ENCODE data around the gene TAF10. TPM values are rescaled to one million over a fixed set of nuclear protein-coding genes. Genes with fewer than 3 reads are reported as not detected.

TAF10 gene
- total and polyA plus RNA-seq, 4 donors, result 10.5 to 58.1 (median 31.5) TPM

DNA sequence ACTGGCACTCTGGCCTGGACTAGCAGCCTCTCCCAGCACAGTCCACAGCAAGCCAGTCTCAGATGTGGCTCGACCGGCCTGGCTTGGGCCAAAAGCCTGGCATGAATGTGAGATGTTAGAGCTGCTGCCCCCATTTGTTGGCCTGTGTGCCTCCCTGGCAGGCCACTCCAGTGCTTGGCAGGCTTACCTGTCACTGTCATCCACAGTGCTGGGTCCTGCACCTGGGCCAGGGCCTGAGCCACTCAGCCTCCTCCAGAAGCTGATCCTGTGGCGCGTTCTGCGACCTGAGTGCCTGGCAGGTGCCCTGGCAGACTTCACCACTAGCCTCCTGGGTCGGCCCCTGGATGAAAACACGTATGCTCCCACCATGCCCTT lies 44.7 kb downstream of the TAF10 start (continued):
- TF ChIP-seq, protein P1, sequence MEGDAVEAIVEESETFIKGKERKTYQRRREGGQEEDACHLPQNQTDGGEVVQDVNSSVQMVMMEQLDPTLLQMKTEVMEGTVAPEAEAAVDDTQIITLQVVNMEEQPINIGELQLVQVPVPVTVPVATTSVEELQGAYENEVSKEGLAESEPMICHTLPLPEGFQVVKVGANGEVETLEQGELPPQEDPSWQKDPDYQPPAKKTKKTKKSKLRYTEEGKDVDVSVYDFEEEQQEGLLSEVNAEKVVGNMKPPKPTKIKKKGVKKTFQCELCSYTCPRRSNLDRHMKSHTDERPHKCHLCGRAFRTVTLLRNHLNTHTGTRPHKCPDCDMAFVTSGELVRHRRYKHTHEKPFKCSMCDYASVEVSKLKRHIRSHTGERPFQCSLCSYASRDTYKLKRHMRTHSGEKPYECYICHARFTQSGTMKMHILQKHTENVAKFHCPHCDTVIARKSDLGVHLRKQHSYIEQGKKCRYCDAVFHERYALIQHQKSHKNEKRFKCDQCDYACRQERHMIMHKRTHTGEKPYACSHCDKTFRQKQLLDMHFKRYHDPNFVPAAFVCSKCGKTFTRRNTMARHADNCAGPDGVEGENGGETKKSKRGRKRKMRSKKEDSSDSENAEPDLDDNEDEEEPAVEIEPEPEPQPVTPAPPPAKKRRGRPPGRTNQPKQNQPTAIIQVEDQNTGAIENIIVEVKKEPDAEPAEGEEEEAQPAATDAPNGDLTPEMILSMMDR (IDR thresholded peaks at IDR 0.05; ENCODE audit: low read depth, low read length, missing input control), result no peak
- TF ChIP-seq, protein P2, sequence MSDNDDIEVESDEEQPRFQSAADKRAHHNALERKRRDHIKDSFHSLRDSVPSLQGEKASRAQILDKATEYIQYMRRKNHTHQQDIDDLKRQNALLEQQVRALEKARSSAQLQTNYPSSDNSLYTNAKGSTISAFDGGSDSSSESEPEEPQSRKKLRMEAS (IDR thresholded peaks at IDR 0.05), result no peak
- TF ChIP-seq NR2F2 (IDR thresholded peaks at IDR 0.05) (no peak), EGR1 (IDR thresholded peaks at IDR 0.05; ENCODE audit: low read depth in 2 of 2) (no peak)

DNA sequence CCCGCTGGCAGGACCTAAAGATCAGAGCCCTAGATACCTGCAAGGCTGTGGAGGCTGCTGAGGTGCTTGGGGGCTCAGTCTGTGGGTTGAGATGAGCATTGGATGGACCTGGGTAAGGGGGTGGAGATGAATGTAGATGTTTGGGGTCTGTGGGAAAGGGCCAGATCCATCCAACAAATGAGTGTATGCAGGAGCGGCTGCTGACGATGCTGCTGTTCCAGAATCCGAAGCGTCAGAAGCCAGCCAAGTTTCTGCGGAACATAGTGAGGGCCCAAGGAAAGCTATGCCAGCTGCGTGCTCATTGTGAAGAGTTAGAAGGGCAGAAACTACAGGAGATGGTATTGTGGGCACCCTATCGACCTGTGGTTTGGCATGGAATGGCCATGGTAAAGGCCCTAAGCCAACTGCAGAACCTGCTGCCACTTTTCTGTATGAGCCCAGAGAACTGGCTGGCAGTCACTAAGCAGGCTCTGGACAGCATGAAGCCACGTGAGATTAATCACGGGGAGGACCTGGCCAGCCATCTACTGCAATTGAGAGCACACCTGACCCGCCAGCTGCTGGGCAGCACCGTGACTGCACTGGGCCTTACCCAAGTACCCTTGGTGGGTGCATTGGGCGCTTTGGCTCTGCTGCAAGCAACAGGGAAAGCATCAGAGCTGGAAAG lies 45.2 kb downstream of the TAF10 start:
- 60% methylated on average over 13 of the region's 13 CpGs for WGBS

DNA sequence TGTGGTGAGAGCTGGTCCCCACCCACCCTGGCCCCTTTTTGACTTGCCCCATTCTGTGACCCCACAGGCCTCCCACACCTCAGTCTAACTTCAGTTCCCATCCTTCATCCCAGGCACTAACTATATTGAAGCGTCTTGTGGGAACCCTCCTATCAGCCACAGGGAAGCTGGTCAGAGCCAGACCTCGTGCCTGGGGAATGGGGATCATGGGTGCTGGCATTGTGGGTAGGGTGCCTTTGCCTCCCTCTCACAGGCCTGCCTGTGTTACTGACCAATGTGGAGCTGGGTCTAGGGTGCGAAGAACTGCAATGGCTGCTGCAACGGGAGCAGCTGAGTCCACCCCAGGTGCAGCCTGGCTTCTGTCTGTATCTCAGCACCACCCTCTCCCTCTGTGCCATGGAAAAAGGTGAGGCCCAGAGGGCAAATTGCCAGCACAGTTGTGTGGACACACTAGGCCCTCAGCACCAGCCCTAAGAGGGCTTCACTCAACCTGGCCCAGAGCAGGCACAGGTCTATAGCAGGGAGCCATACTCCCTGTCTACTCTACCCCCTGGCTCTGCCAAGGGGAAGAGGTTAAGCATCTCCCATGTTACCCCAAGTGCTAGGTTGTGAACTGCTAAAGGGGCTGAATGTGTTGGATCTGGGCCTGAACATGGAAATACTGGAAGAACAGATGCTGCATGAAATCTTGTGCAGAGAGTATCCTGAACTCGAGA lies 45.9 kb downstream of the TAF10 start:
- 96% methylated on average over 5 of the region's 5 CpGs for WGBS
- H3K4me1 ChIP-seq (ENCODE audit: control insufficient read depth in 4 of 4, insufficient read depth in 4 of 4, low read length in 3 of 4), result peaks cover 3 to 30% (median 26%) of the 10 kb centered on the region in 4 donors
- H3K9me3 ChIP-seq (ENCODE audit: control insufficient read depth in 4 of 4, low read length in 3 of 4), result no peaks in the 10 kb centered on the region
- DNase-seq (ENCODE audit: low spot score), result no peak
- no peak overlapping the region for H3K27ac ChIP-seq (ENCODE audit: low read depth in 1 of 2, low read length in 2 of 2)
- TF ChIP-seq YY1 (IDR thresholded peaks at IDR 0.05) (no peak), HNF4A (conservative IDR thresholded peaks at IDR 0.05) (no peak), HNF4G (IDR thresholded peaks at IDR 0.05) (no peak), RAD21 (IDR thresholded peaks at IDR 0.05) (no peak), FOXA2 (IDR thresholded peaks at IDR 0.05) (no peak), EGR1 (IDR thresholded peaks at IDR 0.05; ENCODE audit: low read depth in 2 of 2) (no peak), TAF1 (conservative IDR thresholded peaks at IDR 0.05) (no peak), RXRA (IDR thresholded peaks at IDR 0.05) (no peak), SP1 (IDR thresholded peaks at IDR 0.05) (no peak), NR2F2 (IDR thresholded peaks at IDR 0.05) (no peak), JUND (IDR thresholded peaks at IDR 0.05) (no peak), GABPA (IDR thresholded peaks at IDR 0.05 in 1 of 2, conservative IDR thresholded peaks at IDR 0.05 in 1 of 2) (no peak)
- TF ChIP-seq, protein P2 (IDR thresholded peaks at IDR 0.05), result no peak
- TF ChIP-seq, protein P3, sequence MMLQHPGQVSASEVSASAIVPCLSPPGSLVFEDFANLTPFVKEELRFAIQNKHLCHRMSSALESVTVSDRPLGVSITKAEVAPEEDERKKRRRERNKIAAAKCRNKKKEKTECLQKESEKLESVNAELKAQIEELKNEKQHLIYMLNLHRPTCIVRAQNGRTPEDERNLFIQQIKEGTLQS (IDR thresholded peaks at IDR 0.05), result no peak
- TF ChIP-seq, protein P4, sequence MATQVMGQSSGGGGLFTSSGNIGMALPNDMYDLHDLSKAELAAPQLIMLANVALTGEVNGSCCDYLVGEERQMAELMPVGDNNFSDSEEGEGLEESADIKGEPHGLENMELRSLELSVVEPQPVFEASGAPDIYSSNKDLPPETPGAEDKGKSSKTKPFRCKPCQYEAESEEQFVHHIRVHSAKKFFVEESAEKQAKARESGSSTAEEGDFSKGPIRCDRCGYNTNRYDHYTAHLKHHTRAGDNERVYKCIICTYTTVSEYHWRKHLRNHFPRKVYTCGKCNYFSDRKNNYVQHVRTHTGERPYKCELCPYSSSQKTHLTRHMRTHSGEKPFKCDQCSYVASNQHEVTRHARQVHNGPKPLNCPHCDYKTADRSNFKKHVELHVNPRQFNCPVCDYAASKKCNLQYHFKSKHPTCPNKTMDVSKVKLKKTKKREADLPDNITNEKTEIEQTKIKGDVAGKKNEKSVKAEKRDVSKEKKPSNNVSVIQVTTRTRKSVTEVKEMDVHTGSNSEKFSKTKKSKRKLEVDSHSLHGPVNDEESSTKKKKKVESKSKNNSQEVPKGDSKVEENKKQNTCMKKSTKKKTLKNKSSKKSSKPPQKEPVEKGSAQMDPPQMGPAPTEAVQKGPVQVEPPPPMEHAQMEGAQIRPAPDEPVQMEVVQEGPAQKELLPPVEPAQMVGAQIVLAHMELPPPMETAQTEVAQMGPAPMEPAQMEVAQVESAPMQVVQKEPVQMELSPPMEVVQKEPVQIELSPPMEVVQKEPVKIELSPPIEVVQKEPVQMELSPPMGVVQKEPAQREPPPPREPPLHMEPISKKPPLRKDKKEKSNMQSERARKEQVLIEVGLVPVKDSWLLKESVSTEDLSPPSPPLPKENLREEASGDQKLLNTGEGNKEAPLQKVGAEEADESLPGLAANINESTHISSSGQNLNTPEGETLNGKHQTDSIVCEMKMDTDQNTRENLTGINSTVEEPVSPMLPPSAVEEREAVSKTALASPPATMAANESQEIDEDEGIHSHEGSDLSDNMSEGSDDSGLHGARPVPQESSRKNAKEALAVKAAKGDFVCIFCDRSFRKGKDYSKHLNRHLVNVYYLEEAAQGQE (IDR thresholded peaks at IDR 0.05), result no peak
- TF ChIP-seq, protein P5, sequence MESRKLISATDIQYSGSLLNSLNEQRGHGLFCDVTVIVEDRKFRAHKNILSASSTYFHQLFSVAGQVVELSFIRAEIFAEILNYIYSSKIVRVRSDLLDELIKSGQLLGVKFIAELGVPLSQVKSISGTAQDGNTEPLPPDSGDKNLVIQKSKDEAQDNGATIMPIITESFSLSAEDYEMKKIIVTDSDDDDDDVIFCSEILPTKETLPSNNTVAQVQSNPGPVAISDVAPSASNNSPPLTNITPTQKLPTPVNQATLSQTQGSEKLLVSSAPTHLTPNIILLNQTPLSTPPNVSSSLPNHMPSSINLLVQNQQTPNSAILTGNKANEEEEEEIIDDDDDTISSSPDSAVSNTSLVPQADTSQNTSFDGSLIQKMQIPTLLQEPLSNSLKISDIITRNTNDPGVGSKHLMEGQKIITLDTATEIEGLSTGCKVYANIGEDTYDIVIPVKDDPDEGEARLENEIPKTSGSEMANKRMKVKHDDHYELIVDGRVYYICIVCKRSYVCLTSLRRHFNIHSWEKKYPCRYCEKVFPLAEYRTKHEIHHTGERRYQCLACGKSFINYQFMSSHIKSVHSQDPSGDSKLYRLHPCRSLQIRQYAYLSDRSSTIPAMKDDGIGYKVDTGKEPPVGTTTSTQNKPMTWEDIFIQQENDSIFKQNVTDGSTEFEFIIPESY (IDR thresholded peaks at IDR 0.05), result no peak
- no peak overlapping the region for H3K4me3 ChIP-seq (ENCODE audit: low read depth in 1 of 3, low read length in 3 of 3)
- H3K27me3 ChIP-seq (ENCODE audit: control insufficient read depth in 4 of 4, insufficient read depth in 4 of 4, low read length in 3 of 4), result no peaks in the 10 kb centered on the region
- no peak overlapping the region for H3K9ac ChIP-seq (ENCODE audit: low read depth in 1 of 2, low read length in 2 of 2)
- H3K36me3 ChIP-seq (ENCODE audit: control insufficient read depth in 4 of 4, insufficient read depth in 3 of 4, low read depth in 1 of 4, low read length in 3 of 4), result no peaks in the 10 kb centered on the region

More for the DNA sequence above, 45.2 kb downstream of the TAF10 start:
- no peak overlapping the region for H3K4me3 ChIP-seq (ENCODE audit: low read depth in 1 of 3, low read length in 3 of 3)
- no peak for TF ChIP-seq EGR1 (IDR thresholded peaks at IDR 0.05; ENCODE audit: low read depth in 2 of 2)
- no peak for TF ChIP-seq NR2F2 (IDR thresholded peaks at IDR 0.05)
- TF ChIP-seq, protein P3 (IDR thresholded peaks at IDR 0.05), result no peak
- peak in 1 of 2 donors; percentile 12 for TF ChIP-seq RXRA (IDR thresholded peaks at IDR 0.05)
- peak in 1 of 2 donors; percentile 22 for TF ChIP-seq HNF4A (conservative IDR thresholded peaks at IDR 0.05)
- no peak for TF ChIP-seq FOXA2 (IDR thresholded peaks at IDR 0.05)
- peak overlapping the region; percentile 25 to 61 for H3K27ac ChIP-seq (ENCODE audit: low read depth in 1 of 2, low read length in 2 of 2)
- peaks cover 3 to 30% (median 26%) of the 10 kb centered on the region in 4 donors for H3K4me1 ChIP-seq (ENCODE audit: control insufficient read depth in 4 of 4, insufficient read depth in 4 of 4, low read length in 3 of 4)
- H3K27me3 ChIP-seq (ENCODE audit: control insufficient read depth in 4 of 4, insufficient read depth in 4 of 4, low read length in 3 of 4), result no peaks in the 10 kb centered on the region
- peak; percentile 31 for DNase-seq (ENCODE audit: low spot score)
- H3K9ac ChIP-seq (ENCODE audit: low read depth in 1 of 2, low read length in 2 of 2), result no peak overlapping the region
- H3K9me3 ChIP-seq (ENCODE audit: control insufficient read depth in 4 of 4, low read length in 3 of 4), result no peaks in the 10 kb centered on the region
- no peaks in the 10 kb centered on the region for H3K36me3 ChIP-seq (ENCODE audit: control insufficient read depth in 4 of 4, insufficient read depth in 3 of 4, low read depth in 1 of 4, low read length in 3 of 4)
